ENCODE data around the gene TMEM232. TPM values are rescaled to one million over a fixed set of nuclear protein-coding genes. Genes with fewer than 3 reads are reported as not detected.
A peak's percentile ranks its signal among the peaks of the same experiment; 100 is the strongest.

The TMEM232 gene
- total and polyA plus RNA-seq, 2 of the 4 experiments (the other 2 are of a cell fraction), result 0.17 to 0.36 TPM

GRCh38 chr5:110371011-110371724, 355.3 kb downstream of the TMEM232 start:
- Histone ChIP-seq H2BK5ac (ENCODE audit: low read depth, low read length, poor library complexity, severe bottlenecking) (no peak overlapping the region), H4K20me1 (ENCODE audit: insufficient read depth, low read length) (no peaks in the 10 kb centered on the region), H2BK15ac (ENCODE audit: low read depth, low read length) (no peak overlapping the region; the same call in 2 of the 3 replicates), H3K4me3 (ENCODE audit: insufficient read depth, low read depth, low read length) (no peak overlapping the region), H3K36me3 (ENCODE audit: control insufficient read depth, insufficient read depth, low read length) (no peaks in the 10 kb centered on the region), H3K27me3 (ENCODE audit: control insufficient read depth, insufficient read depth, low read length) (no peaks in the 10 kb centered on the region), H3K56ac (ENCODE audit: extremely low read depth, insufficient read depth, low read length) (no peak overlapping the region), H2AK9ac (replicated peaks; ENCODE audit: low read depth, low read length, poor library complexity) (no peak overlapping the region), H2AK5ac (ENCODE audit: low read depth, low read length) (no peak overlapping the region), H3K18ac (ENCODE audit: low read depth, low read length) (no peak overlapping the region), H2BK120ac (ENCODE audit: low read depth, low read length) (0 out of 2 replicates have a peak overlapping the region, but pooled peaks have one; percentile 6), H3K4ac (ENCODE audit: low read depth, low read length) (no peak overlapping the region; the same call in 1 of the 2 replicates), H3K14ac (replicated peaks; ENCODE audit: low read depth, low read length) (no peak overlapping the region), H3K4me2 (ENCODE audit: low read depth, low read length) (no peak overlapping the region), H3K9ac (ENCODE audit: low read depth, low read length) (no peak overlapping the region), H3K79me1 (ENCODE audit: low read depth in 1 of 2, low read length in 2 of 2) (no peaks in the 10 kb centered on the region), H3K9me3 (ENCODE audit: control insufficient read depth, insufficient read depth, low read length) (no peaks in the 10 kb centered on the region), H3K9me1 (ENCODE audit: insufficient read depth, low read length) (no peaks in the 10 kb centered on the region), H4K8ac (ENCODE audit: low read depth in 2 of 2, low read length in 2 of 2) (no peak overlapping the region), H4K91ac (ENCODE audit: insufficient read depth, low read depth, low read length) (no peak overlapping the region; the same call in 1 of the 2 replicates), H2BK20ac (ENCODE audit: low read depth, low read length) (peak overlapping the region; percentile 43; the same call in 1 of the 2 replicates), H2AFZ (replicated peaks; ENCODE audit: low read length, poor library complexity) (no peak overlapping the region), H3K4me1 (ENCODE audit: control insufficient read depth, insufficient read depth, low read length) (no peaks in the 10 kb centered on the region), H3K23ac (ENCODE audit: low read depth, low read length) (0 out of 2 replicates have a peak overlapping the region, but pooled peaks have one; percentile 31), H3K27ac (ENCODE audit: insufficient read depth, low read length) (no peak overlapping the region), H4K5ac (ENCODE audit: low read depth, low read length) (no peak overlapping the region)
- dilution Hi-C loops (cut with HindIII; ENCODE audit: low sequenced_read_pairs, unreplicated experiment) (no loop called here), intact Hi-C loops (cut with micrococcal nuclease) (loop anchor here (5.0 kb wide), 1 partner anchor 434 kb away; no protein-coding TSS in a partner anchor), in situ Hi-C loops (cut with MboI; ENCODE audit: low sequenced_read_pairs) (no loop called here)
- BruUV-seq (replicated peaks), result no TSS peak
- no peak for ATAC-seq (ENCODE audit: low read depth)
- WGBS, 2 experiments (ENCODE audit: extremely low coverage in 2 of 2, insufficient read length in 1 of 2), result 40% methylated on average over 1 of the region's 1 CpG; no CpG with 5 or more reads in 1 of the 2 experiments
- CTCF ChIA-PET, result no interaction called here
- POLR2A ChIA-PET (ENCODE audit: unreplicated experiment), result no interaction called here
- DNase-seq, result no peak
- TF ChIP-seq MAFK (IDR thresholded peaks at IDR 0.05; ENCODE audit: low read depth, low read length), result peak; percentile 96
- TF ChIP-seq, protein P1, sequence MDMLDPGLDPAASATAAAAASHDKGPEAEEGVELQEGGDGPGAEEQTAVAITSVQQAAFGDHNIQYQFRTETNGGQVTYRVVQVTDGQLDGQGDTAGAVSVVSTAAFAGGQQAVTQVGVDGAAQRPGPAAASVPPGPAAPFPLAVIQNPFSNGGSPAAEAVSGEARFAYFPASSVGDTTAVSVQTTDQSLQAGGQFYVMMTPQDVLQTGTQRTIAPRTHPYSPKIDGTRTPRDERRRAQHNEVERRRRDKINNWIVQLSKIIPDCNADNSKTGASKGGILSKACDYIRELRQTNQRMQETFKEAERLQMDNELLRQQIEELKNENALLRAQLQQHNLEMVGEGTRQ (IDR thresholded peaks at IDR 0.05; ENCODE audit: low read depth, low read length), result no peak
- peak; percentile 66 for TF ChIP-seq NFE2L2 (IDR thresholded peaks at IDR 0.05; ENCODE audit: low read depth, low read length)

Small RNAs within 50 kb of the gene (microRNA-seq; reads per million reads assigned to microRNA genes)
- gene MIR548F3 (ENCODE audit: insufficient read depth in 1 of 2, insufficient read length in 1 of 2, unreplicated experiment in 1 of 2), result 0 reads per million in 2 experiments
- gene RF00432 (ENCODE audit: insufficient read depth, insufficient read length), result not detected

Small RNAs within 50 kb of the gene (small RNA-seq; reads per million reads assigned to genes)
- gene MIR548F3, result 0 reads per million in 5 experiments
- gene RF00432, result 0 to 0.04 (median 0) reads per million in 5 experiments

Other genes with a start within 250 kb of the TMEM232 start
- 67.9 and 84.4 TPM in 2 replicates for gene SLC25A46, start 12.3 kb upstream of the TMEM232 start, total RNA-seq (2012; rRNA removed)
- 19.3 and 25.1 TPM in 2 replicates for gene SLC25A46, start 12.3 kb upstream of the TMEM232 start, polyA plus RNA-seq (2012; rRNA removed)